Measurements from ENCODE around the gene KLHL2.
"Not testable (repeated sequence)": the region's sequence is repeated elsewhere in the genome, so short reads cannot be mapped to it uniquely, and the experiment has no call there.

The KLHL2 gene

GRCh38 chr4:165199722-165200121 is 7.6 kb upstream of the KLHL2 start:
- DNase-seq (ENCODE audit: low read depth in 1 of 2, low spot score in 1 of 2) = no peak

- DNase-seq (ENCODE audit: low read depth in 1 of 2, low spot score in 1 of 2) = no peak
Measured at GRCh38 chr4:165201806-165202205, 5.6 kb upstream of the KLHL2 start.

GRCh38 chr4:165203541-165204461 is 3.6 kb upstream of the KLHL2 start:
- no peak for DNase-seq (ENCODE audit: low read depth in 1 of 2, low spot score in 1 of 2)

- peak in 1 of 2 donors; percentile 22 for DNase-seq (ENCODE audit: low read depth in 1 of 2, low spot score in 1 of 2)
Measured at GRCh38 chr4:165204462-165204830, 2.9 kb upstream of the KLHL2 start.

- peak in 1 of 2 donors; percentile 6 for DNase-seq (ENCODE audit: low read depth in 1 of 2, low spot score in 1 of 2)
Measured at GRCh38 chr4:165207016-165207430, 338 bp upstream of the KLHL2 start.

GRCh38 chr4:165208221-165208652 is 876 bp downstream of the KLHL2 start:
- DNase-seq (ENCODE audit: low read depth in 1 of 2, low spot score in 1 of 2) = no peak

GRCh38 chr4:165208741-165209388 is 1.5 kb downstream of the KLHL2 start:
- no peak for DNase-seq (ENCODE audit: low read depth in 1 of 2, low spot score in 1 of 2)

- no peak for DNase-seq (ENCODE audit: low read depth in 1 of 2, low spot score in 1 of 2)
Measured at GRCh38 chr4:165209796-165210195, 2.4 kb downstream of the KLHL2 start.

GRCh38 chr4:165210566-165210965 is 3.2 kb downstream of the KLHL2 start:
- no peak for DNase-seq (ENCODE audit: low read depth in 1 of 2, low spot score in 1 of 2)

- DNase-seq (ENCODE audit: low read depth in 1 of 2, low spot score in 1 of 2) = not testable (repeated sequence)
Measured at GRCh38 chr4:165212647-165213046, 5.3 kb downstream of the KLHL2 start.

- DNase-seq (ENCODE audit: low read depth in 1 of 2, low spot score in 1 of 2) = not testable (repeated sequence)
Measured at GRCh38 chr4:165213404-165213803, 6.0 kb downstream of the KLHL2 start.

- DNase-seq (ENCODE audit: low read depth in 1 of 2, low spot score in 1 of 2) = not testable (repeated sequence)
Measured at GRCh38 chr4:165213991-165214709, 6.8 kb downstream of the KLHL2 start.

- DNase-seq (ENCODE audit: low read depth in 1 of 2, low spot score in 1 of 2) = peak in 1 of 2 donors; percentile 44
Measured at GRCh38 chr4:165215034-165215751, 7.8 kb downstream of the KLHL2 start.

- not testable (repeated sequence) for DNase-seq (ENCODE audit: low read depth in 1 of 2, low spot score in 1 of 2)
Measured at GRCh38 chr4:165215761-165216487, 8.6 kb downstream of the KLHL2 start.

- DNase-seq (ENCODE audit: low read depth in 1 of 2, low spot score in 1 of 2) = no peak
Measured at GRCh38 chr4:165217325-165217724, 10.0 kb downstream of the KLHL2 start.

GRCh38 chr4:165221306-165221705 is 13.9 kb downstream of the KLHL2 start:
- DNase-seq (ENCODE audit: low read depth in 1 of 2, low spot score in 1 of 2) = not testable (repeated sequence)

- DNase-seq (ENCODE audit: low read depth in 1 of 2, low spot score in 1 of 2) = not testable (repeated sequence)
Measured at GRCh38 chr4:165221993-165222650, 14.8 kb downstream of the KLHL2 start.

GRCh38 chr4:165222651-165222994 is 15.3 kb downstream of the KLHL2 start:
- no peak for DNase-seq (ENCODE audit: low read depth in 1 of 2, low spot score in 1 of 2)

- not testable (repeated sequence) for DNase-seq (ENCODE audit: low read depth in 1 of 2, low spot score in 1 of 2)
Measured at GRCh38 chr4:165227401-165227800, 20.0 kb downstream of the KLHL2 start.

Data from activated CD4-positive, alpha-beta T cell treated with anti-CD3 and anti-CD28 coated beads, Interleukin-2, amount 50 U/mL, for 24 hours (primary cell).